ENCODE measurements around the gene ABCC8. TPM values are rescaled to one million over a fixed set of nuclear protein-coding genes. Genes with fewer than 3 reads are reported as not detected.

Gene ABCC8
- total and polyA plus RNA-seq, 9 of the 15 experiments (the other 6 are each of a cell fraction or from before 2014, with no cell fraction given), result not detected

GRCh38 chr11:17408641-17409040 lies 68.0 kb downstream of the ABCC8 start:
- Histone ChIP-seq H3K9ac (ENCODE audit: insufficient read depth in 1 of 2, low read depth in 2 of 2, low read length in 2 of 2) (no peak overlapping the region), H3K9me3 (replicated peaks; ENCODE audit: control insufficient read depth, insufficient read depth, low read depth, low read length) (no peaks in the 10 kb centered on the region), H3K4me3 (no peak overlapping the region), H2AFZ (ENCODE audit: low read depth, low read length) (no peak overlapping the region), H3K36me3 (ENCODE audit: control insufficient read depth, insufficient read depth, low read length) (no peaks in the 10 kb centered on the region), H3K79me2 (ENCODE audit: control insufficient read depth, insufficient read depth, low read length) (no peaks in the 10 kb centered on the region), H4K20me1 (replicated peaks; ENCODE audit: control insufficient read depth, insufficient read depth, low read length) (no peaks in the 10 kb centered on the region), H3K4me2 (ENCODE audit: insufficient read depth, low read length) (no peak overlapping the region), H3K4me1 (replicated peaks in 1 of 2; ENCODE audit: control insufficient read depth in 2 of 2, insufficient read depth in 2 of 2, low read length in 2 of 2) (peaks cover 6 to 7% of the 10 kb centered on the region in 2 experiments; a peak in 2 of 5 replicates), H3K27ac (ENCODE audit: extremely low read depth, low read depth, low read length) (no peak overlapping the region), H3K9me1 (ENCODE audit: control insufficient read depth, insufficient read depth, low read length) (no peaks in the 10 kb centered on the region), H3K27me3 (ENCODE audit: control insufficient read depth in 2 of 2, insufficient read depth in 2 of 2, low read length in 2 of 2) (peaks cover 0 to 30% of the 10 kb centered on the region in 2 experiments; a peak in 2 of 5 replicates)
- no peak for DNase-seq (ENCODE audit: extremely low read depth in 1 of 4, low spot score in 3 of 4)
- BruUV-seq (replicated peaks), result no TSS peak
- intact Hi-C loops (cut with micrococcal nuclease), result no loop called here
- FAIRE-seq, result no peak
- no peak for ATAC-seq
- in situ Hi-C loops (cut with MboI), result no loop called here
- TF ChIP-seq HNRNPLL (IDR thresholded peaks at IDR 0.05; ENCODE audit: low read depth, low read length, poor library complexity, severe bottlenecking), result no peak
- ChIA-PET CTCF (ENCODE audit: low intra/inter-chr PET ratio) (no interaction called here), POLR2A (interaction anchor here (0.5 kb wide), 1 partner anchor 37 kb away, joined by 3 read pairs; no protein-coding TSS in a partner anchor)
- 8% methylated on average over 7 of the region's 7 CpGs for WGBS (ENCODE audit: insufficient coverage, low coverage, missing lambda C conversion rate)

GRCh38 chr11:17408026-17408425 lies 68.6 kb downstream of the ABCC8 start:
- ChIA-PET POLR2A (interaction anchor here (0.5 to 0.6 kb wide), 2 partner anchors 37 to 242 kb away, joined by 3 read pairs; no protein-coding TSS in a partner anchor), CTCF (ENCODE audit: low intra/inter-chr PET ratio) (no interaction called here)
- H3K9me3 ChIP-seq (replicated peaks; ENCODE audit: control insufficient read depth, insufficient read depth, low read depth, low read length), result no peaks in the 10 kb centered on the region
- peaks cover 6 to 7% of the 10 kb centered on the region in 2 experiments; a peak in 2 of 5 replicates for H3K4me1 ChIP-seq (replicated peaks in 1 of 2; ENCODE audit: control insufficient read depth in 2 of 2, insufficient read depth in 2 of 2, low read length in 2 of 2)
- no peaks in the 10 kb centered on the region for H3K36me3 ChIP-seq (ENCODE audit: control insufficient read depth, insufficient read depth, low read length)
- H3K4me2 ChIP-seq (ENCODE audit: insufficient read depth, low read length), result no peak overlapping the region
- in situ Hi-C loops (cut with MboI) (no loop called here), intact Hi-C loops (cut with micrococcal nuclease) (no loop called here)
- WGBS (ENCODE audit: insufficient coverage, low coverage, missing lambda C conversion rate), result 8% methylated on average over 2 of the region's 2 CpGs
- no peak overlapping the region for H3K27ac ChIP-seq (ENCODE audit: extremely low read depth, low read depth, low read length)
- no peak overlapping the region for H3K4me3 ChIP-seq
- no peak overlapping the region for H3K9ac ChIP-seq (ENCODE audit: insufficient read depth in 1 of 2, low read depth in 2 of 2, low read length in 2 of 2)
- peaks cover 0 to 25% of the 10 kb centered on the region in 2 experiments; a peak in 3 of 5 replicates for H3K27me3 ChIP-seq (ENCODE audit: control insufficient read depth in 2 of 2, insufficient read depth in 2 of 2, low read length in 2 of 2)
- no peak for FAIRE-seq
- no peak for TF ChIP-seq POLR2AphosphoS5 (IDR thresholded peaks at IDR 0.05; ENCODE audit: control insufficient read depth, insufficient read depth, low read depth, low read length)
- no peaks in the 10 kb centered on the region for H3K9me1 ChIP-seq (ENCODE audit: control insufficient read depth, insufficient read depth, low read length)
- BruUV-seq (replicated peaks), result no TSS peak
- no peak for ATAC-seq
- no peaks in the 10 kb centered on the region for H4K20me1 ChIP-seq (replicated peaks; ENCODE audit: control insufficient read depth, insufficient read depth, low read length)
- DNase-seq (ENCODE audit: extremely low read depth in 1 of 4, low spot score in 3 of 4), result no peak
- no peaks in the 10 kb centered on the region for H3K79me2 ChIP-seq (ENCODE audit: control insufficient read depth, insufficient read depth, low read length)
- no peak overlapping the region for H2AFZ ChIP-seq (ENCODE audit: low read depth, low read length)
